HG02973 (cell line): Measurements from ENCODE around the gene RAPGEF2.
"Not testable (repeated sequence)": the region's sequence is repeated elsewhere in the genome, so short reads cannot be mapped to it uniquely, and the experiment has no call there.

ENCODE experiments used
- ATAC-seq: cut with Tn5 transposase; IDR thresholded peaks from one replicate; pipeline ENCODE4 v1.9.1; 2021; ENCODE audit warnings: moderate library complexity; ENCODE audit not compliant: unreplicated experiment

The RAPGEF2 gene

GRCh38 chr4:159307929-159308328 is 205.1 kb downstream of the RAPGEF2 start:
- no peak for ATAC-seq

GRCh38 chr4:159308566-159309340 is 205.9 kb downstream of the RAPGEF2 start:
- no peak for ATAC-seq

GRCh38 chr4:159312236-159312635 is 209.4 kb downstream of the RAPGEF2 start:
- no peak for ATAC-seq

GRCh38 chr4:159315879-159316278 is 213.0 kb downstream of the RAPGEF2 start:
- not testable (repeated sequence) for ATAC-seq

- ATAC-seq: no peak
Observed at GRCh38 chr4:159317203-159317602, 214.3 kb downstream of the RAPGEF2 start.

- no peak for ATAC-seq
Observed at GRCh38 chr4:159319027-159319426, 216.1 kb downstream of the RAPGEF2 start.

GRCh38 chr4:159326480-159326879 is 223.6 kb downstream of the RAPGEF2 start:
- ATAC-seq: no peak

- no peak for ATAC-seq
Observed at GRCh38 chr4:159328766-159329165, 225.9 kb downstream of the RAPGEF2 start.

- no peak for ATAC-seq
Observed at GRCh38 chr4:159334461-159334860, 231.6 kb downstream of the RAPGEF2 start.

- no peak for ATAC-seq
Observed at GRCh38 chr4:159337041-159337440, 234.2 kb downstream of the RAPGEF2 start.

- ATAC-seq: no peak
Observed at GRCh38 chr4:159341522-159341921, 238.6 kb downstream of the RAPGEF2 start.

GRCh38 chr4:159342374-159342773 is 239.5 kb downstream of the RAPGEF2 start:
- no peak for ATAC-seq

GRCh38 chr4:159343116-159343515 is 240.2 kb downstream of the RAPGEF2 start:
- no peak for ATAC-seq

- no peak for ATAC-seq
Observed at GRCh38 chr4:159344877-159345276, 242.0 kb downstream of the RAPGEF2 start.

- ATAC-seq: no peak
Observed at GRCh38 chr4:159346681-159347080, 243.8 kb downstream of the RAPGEF2 start.

GRCh38 chr4:159347813-159348212 is 244.9 kb downstream of the RAPGEF2 start:
- no peak for ATAC-seq

GRCh38 chr4:159349332-159349731 is 246.5 kb downstream of the RAPGEF2 start:
- no peak for ATAC-seq

- no peak for ATAC-seq
Observed at GRCh38 chr4:159352609-159353008, 249.7 kb downstream of the RAPGEF2 start.

GRCh38 chr4:159353422-159354116 is 250.7 kb downstream of the RAPGEF2 start:
- no peak for ATAC-seq

GRCh38 chr4:159355466-159355865 is 252.6 kb downstream of the RAPGEF2 start:
- no peak for ATAC-seq

GRCh38 chr4:159357350-159357749 is 254.5 kb downstream of the RAPGEF2 start:
- ATAC-seq: no peak

GRCh38 chr4:159358226-159358625 is 255.3 kb downstream of the RAPGEF2 start:
- no peak for ATAC-seq
